Stomach (tissue), 4 donors: ENCODE data around the gene TPPP3.

ENCODE experiments used
- CTCF ChIP-seq, 7 experiments: fragments of 450-650 bp in 4 of 7; fragments of 200-600 bp in 3 of 7; sonication (generic) in 3 of 7; IDR thresholded peaks; one replicate each; pipeline ENCODE4 v1.5.1; 2016 to 2019; ENCODE audit warnings: antibody characterized with exemption in 7 of 7, control low read depth in 2 of 7, mild to moderate bottlenecking in 1 of 7
- EP300 ChIP-seq: sonication (generic); formaldehyde crosslinking; IDR thresholded peaks from one replicate; pipeline ENCODE4 v1.6.1; 2017; ENCODE audit warnings: antibody characterized with exemption
- POLR2A ChIP-seq, 4 donors: fragments of 450-650 bp; IDR thresholded peaks; one replicate each; pipeline ENCODE4 v1.6.1; 2016; ENCODE audit warnings: antibody characterized with exemption in 4 of 4, control low read depth in 2 of 4, mild to moderate bottlenecking in 1 of 4, moderate library complexity in 1 of 4
- POLR2AphosphoS5 ChIP-seq, 3 donors: sonication (generic); formaldehyde crosslinking; IDR thresholded peaks; one replicate each; pipeline ENCODE4 v1.6.1; 2016; ENCODE audit warnings: antibody characterized with exemption in 3 of 3

DNA sequence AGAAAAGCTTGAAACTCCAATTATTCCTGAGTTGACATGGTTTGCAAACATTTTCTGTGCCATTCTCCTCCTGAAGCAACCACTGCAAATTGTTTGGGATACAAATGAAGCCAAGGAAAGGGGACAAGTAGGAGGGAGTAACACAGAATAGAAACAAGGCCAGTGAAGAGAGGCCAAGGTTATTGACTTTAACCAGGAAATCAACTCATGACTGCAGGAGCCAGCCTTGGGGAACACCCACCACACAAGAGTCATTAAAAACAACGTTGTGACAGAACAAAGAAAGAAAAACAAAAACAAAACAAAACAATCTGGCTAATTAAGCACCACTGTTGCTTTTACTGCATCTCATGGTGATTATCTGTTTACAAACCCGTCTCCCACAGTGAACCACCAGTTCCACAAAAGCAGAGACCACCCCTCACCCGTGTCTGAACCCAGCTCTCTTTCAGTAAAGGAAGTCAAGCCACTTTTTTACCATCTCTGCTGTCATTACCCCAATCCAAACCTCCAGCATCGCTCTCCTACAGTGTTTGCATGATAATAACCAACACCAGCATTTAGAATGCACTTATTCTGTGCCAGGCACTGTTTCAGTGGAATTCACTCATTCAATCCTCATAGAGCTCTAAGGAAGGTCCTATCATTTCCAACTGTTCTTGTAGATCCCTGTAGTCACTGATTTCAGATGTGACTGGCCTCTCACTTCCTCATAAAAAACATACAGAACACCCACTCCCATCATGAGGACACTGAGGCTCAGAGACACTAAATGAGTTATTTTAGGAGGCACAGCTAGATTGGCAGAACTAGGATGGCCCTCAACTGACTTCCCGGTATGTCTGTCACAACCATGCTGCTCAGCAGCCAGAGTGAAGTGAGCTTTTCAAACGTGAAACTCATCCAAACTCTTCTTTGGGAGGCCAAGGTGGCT lies 20.9 kb upstream of the TPPP3 start:
- TF ChIP-seq CTCF (IDR thresholded peaks at IDR 0.05) (no peak), POLR2A (IDR thresholded peaks at IDR 0.05) (no peak), EP300 (no peak), POLR2AphosphoS5 (IDR thresholded peaks at IDR 0.05) (no peak)
